Stimulated activated effector memory CD8-positive, alpha-beta T cell treated with anti-CD3 and anti-CD28 coated beads, Interleukin-12 subunit alpha, Interleukin-12 subunit beta, amount 100 ng/mL, for 72 hours (primary cell): Measurements from ENCODE around the gene ARMH1.

ENCODE experiments used
- ATAC-seq: fragments of 150-1000 bp; cut with Tn5 transposase; 2 replicates; pipeline ENCODE4 v1.10.0; 2021
- DNase-seq, 2 donors: peaks; one replicate each; pipeline ENCODE4 v3.0.0; 2021 to 2022; ENCODE audit warnings: low spot score in 2 of 2
- H3K27ac Mint-ChIP-seq: one replicate; pipeline ENCODE4 v1.8.0; 2022; ENCODE audit warnings: mild to moderate bottlenecking, mixed read lengths
- H3K36me3 Mint-ChIP-seq: one replicate; pipeline ENCODE4 v1.8.0; 2022; ENCODE audit warnings: mild to moderate bottlenecking, mixed read lengths
- H3K4me1 Mint-ChIP-seq: one replicate; pipeline ENCODE4 v1.8.0; 2022; ENCODE audit warnings: mixed read lengths
- H3K4me3 Mint-ChIP-seq: one replicate; pipeline ENCODE4 v1.8.0; 2022; ENCODE audit warnings: mild to moderate bottlenecking, mixed read lengths
- H3K9me3 Mint-ChIP-seq: one replicate; pipeline ENCODE4 v1.8.0; 2022; ENCODE audit warnings: mixed read lengths

ARMH1 gene

GRCh38 chr1:44672961-44673674 lies 1.4 kb upstream of the ARMH1 start:
- Mint-ChIP-seq H3K36me3 (no peaks in the 10 kb centered on the region), H3K9me3 (no peaks in the 10 kb centered on the region), H3K4me3 (peak overlapping the region; percentile 83), H3K27ac (peak overlapping the region; percentile 87), H3K4me1 (peaks cover 14% of the 10 kb centered on the region)
- ATAC-seq (no peak), DNase-seq (no peak)

- Mint-ChIP-seq H3K27ac (peak overlapping the region; percentile 87), H3K9me3 (no peaks in the 10 kb centered on the region), H3K36me3 (no peaks in the 10 kb centered on the region), H3K4me1 (peaks cover 14% of the 10 kb centered on the region), H3K4me3 (peak overlapping the region; percentile 83)
- ATAC-seq (no peak), DNase-seq (no peak)
Measured at GRCh38 chr1:44673675-44674112, 820 bp upstream of the ARMH1 start.

GRCh38 chr1:44675186-44675585 lies 672 bp downstream of the ARMH1 start:
- no peak for ATAC-seq
- no peaks in the 10 kb centered on the region for H3K9me3 Mint-ChIP-seq
- no peaks in the 10 kb centered on the region for H3K36me3 Mint-ChIP-seq
- H3K4me1 Mint-ChIP-seq, result peaks cover 14% of the 10 kb centered on the region
- H3K27ac Mint-ChIP-seq, result no peak overlapping the region
- no peak for DNase-seq
- H3K4me3 Mint-ChIP-seq, result peak overlapping the region; percentile 83

GRCh38 chr1:44676484-44677200 lies 2.1 kb downstream of the ARMH1 start:
- Mint-ChIP-seq H3K27ac (no peak overlapping the region), H3K4me3 (no peak overlapping the region), H3K4me1 (peaks cover 14% of the 10 kb centered on the region), H3K36me3 (no peaks in the 10 kb centered on the region), H3K9me3 (no peaks in the 10 kb centered on the region)
- DNase-seq (no peak), ATAC-seq (no peak)

- H3K9me3 Mint-ChIP-seq, result no peaks in the 10 kb centered on the region
- no peak for ATAC-seq
- H3K4me3 Mint-ChIP-seq, result no peak overlapping the region
- DNase-seq, result no peak
- H3K27ac Mint-ChIP-seq, result no peak overlapping the region
- no peaks in the 10 kb centered on the region for H3K36me3 Mint-ChIP-seq
- H3K4me1 Mint-ChIP-seq, result peaks cover 7% of the 10 kb centered on the region
Measured at GRCh38 chr1:44677201-44677766, 2.8 kb downstream of the ARMH1 start.

- Mint-ChIP-seq H3K27ac (no peak overlapping the region), H3K36me3 (no peaks in the 10 kb centered on the region), H3K4me3 (no peak overlapping the region), H3K4me1 (peaks cover 7% of the 10 kb centered on the region), H3K9me3 (no peaks in the 10 kb centered on the region)
- no peak for DNase-seq
- no peak for ATAC-seq
Measured at GRCh38 chr1:44678120-44678519, 3.6 kb downstream of the ARMH1 start.

- H3K27ac Mint-ChIP-seq, result no peak overlapping the region
- no peaks in the 10 kb centered on the region for H3K9me3 Mint-ChIP-seq
- no peaks in the 10 kb centered on the region for H3K36me3 Mint-ChIP-seq
- DNase-seq (no peak), ATAC-seq (no peak)
- peaks cover 7% of the 10 kb centered on the region for H3K4me1 Mint-ChIP-seq
- no peak overlapping the region for H3K4me3 Mint-ChIP-seq
Measured at GRCh38 chr1:44678626-44679025, 4.1 kb downstream of the ARMH1 start.

- Mint-ChIP-seq H3K27ac (no peak overlapping the region), H3K9me3 (no peaks in the 10 kb centered on the region)
- ATAC-seq, result no peak
Measured at GRCh38 chr1:44679468-44679867, 5.0 kb downstream of the ARMH1 start.

GRCh38 chr1:44681905-44682882 lies 7.7 kb downstream of the ARMH1 start:
- DNase-seq, result no peak
- Mint-ChIP-seq H3K27ac (no peak overlapping the region), H3K36me3 (no peaks in the 10 kb centered on the region), H3K4me1 (no peaks in the 10 kb centered on the region), H3K9me3 (no peaks in the 10 kb centered on the region), H3K4me3 (no peak overlapping the region)
- ATAC-seq, result no peak

More at GRCh38 chr1:44679468-44679867, 5.0 kb downstream of the ARMH1 start:
- Mint-ChIP-seq H3K4me3 (no peak overlapping the region), H3K4me1 (peaks cover 7% of the 10 kb centered on the region), H3K36me3 (no peaks in the 10 kb centered on the region)
- no peak for DNase-seq

GRCh38 chr1:44682883-44683265 lies 8.4 kb downstream of the ARMH1 start:
- Mint-ChIP-seq H3K27ac (no peak overlapping the region), H3K4me3 (no peak overlapping the region), H3K4me1 (no peaks in the 10 kb centered on the region), H3K36me3 (no peaks in the 10 kb centered on the region), H3K9me3 (no peaks in the 10 kb centered on the region)
- DNase-seq (no peak), ATAC-seq (no peak)

GRCh38 chr1:44684525-44684924 lies 10.0 kb downstream of the ARMH1 start:
- no peak overlapping the region for H3K4me3 Mint-ChIP-seq

GRCh38 chr1:44685218-44685617 lies 10.7 kb downstream of the ARMH1 start:
- DNase-seq, result no peak
- no peaks in the 10 kb centered on the region for H3K36me3 Mint-ChIP-seq
- H3K27ac Mint-ChIP-seq, result no peak overlapping the region
- no peaks in the 10 kb centered on the region for H3K4me1 Mint-ChIP-seq
- H3K4me3 Mint-ChIP-seq, result no peak overlapping the region
- ATAC-seq, result no peak
- H3K9me3 Mint-ChIP-seq, result no peaks in the 10 kb centered on the region

More at GRCh38 chr1:44684525-44684924, 10.0 kb downstream of the ARMH1 start:
- DNase-seq (no peak), ATAC-seq (peak; percentile 74)
- no peak overlapping the region for H3K27ac Mint-ChIP-seq
- H3K36me3 Mint-ChIP-seq, result no peaks in the 10 kb centered on the region
- no peaks in the 10 kb centered on the region for H3K4me1 Mint-ChIP-seq
- H3K9me3 Mint-ChIP-seq, result no peaks in the 10 kb centered on the region

- no peak overlapping the region for H3K4me3 Mint-ChIP-seq
- H3K36me3 Mint-ChIP-seq, result no peaks in the 10 kb centered on the region
- no peaks in the 10 kb centered on the region for H3K4me1 Mint-ChIP-seq
- no peaks in the 10 kb centered on the region for H3K9me3 Mint-ChIP-seq
- no peak overlapping the region for H3K27ac Mint-ChIP-seq
- ATAC-seq (no peak), DNase-seq (no peak)
Measured at GRCh38 chr1:44685881-44686280, 11.4 kb downstream of the ARMH1 start.

GRCh38 chr1:44688760-44689446 lies 14.4 kb downstream of the ARMH1 start:
- DNase-seq (no peak), ATAC-seq (no peak)
- Mint-ChIP-seq H3K36me3 (no peaks in the 10 kb centered on the region), H3K9me3 (no peaks in the 10 kb centered on the region), H3K4me1 (peaks cover 15% of the 10 kb centered on the region), H3K27ac (no peak overlapping the region), H3K4me3 (no peak overlapping the region)

GRCh38 chr1:44689447-44689765 lies 14.9 kb downstream of the ARMH1 start:
- Mint-ChIP-seq H3K4me3 (no peak overlapping the region), H3K27ac (no peak overlapping the region), H3K4me1 (peaks cover 17% of the 10 kb centered on the region), H3K9me3 (no peaks in the 10 kb centered on the region), H3K36me3 (no peaks in the 10 kb centered on the region)
- ATAC-seq (no peak), DNase-seq (no peak)
